Thymus (tissue), 11 donors: ENCODE results near the gene PLA2G7. TPM values are rescaled to one million over a fixed set of nuclear protein-coding genes. Genes with fewer than 3 reads are reported as not detected.
A peak's percentile ranks its signal among the peaks of the same experiment; 100 is the strongest.

Source experiments
- DNase-seq, 9 donors: peaks; one replicate each; pipeline ENCODE4 v3.0.0-alpha.2; 2013; ENCODE audit warnings: low spot score in 9 of 9, low read depth in 6 of 9, missing footprints in 1 of 9
- H3K27ac ChIP-seq, 2 donors: one replicate each; pipeline ENCODE4 v1.5.1; 2013; ENCODE audit warnings: control low read depth in 1 of 2, low read depth in 1 of 2, low read length in 1 of 2, mild to moderate bottlenecking in 1 of 2, moderate library complexity in 1 of 2
- H3K27me3 ChIP-seq, 2 donors: one replicate each; pipeline ENCODE4 v1.5.1; 2013; ENCODE audit warnings: low read length in 1 of 2; ENCODE audit not compliant: control insufficient read depth in 2 of 2, insufficient read depth in 1 of 2
- H3K36me3 ChIP-seq, 2 donors: one replicate each; pipeline ENCODE4 v1.5.1; 2013; ENCODE audit warnings: low read length in 1 of 2, mild to moderate bottlenecking in 1 of 2, moderate library complexity in 1 of 2; ENCODE audit not compliant: control insufficient read depth in 2 of 2, insufficient read depth in 2 of 2
- H3K4me1 ChIP-seq, 2 donors: one replicate each; pipeline ENCODE4 v1.5.1; 2013; ENCODE audit warnings: low read length in 2 of 2; ENCODE audit not compliant: control insufficient read depth in 2 of 2, insufficient read depth in 2 of 2
- H3K4me3 ChIP-seq, 2 donors: one replicate each; pipeline ENCODE4 v1.5.1; 2013; ENCODE audit warnings: low read length in 2 of 2, control low read depth in 1 of 2, mild to moderate bottlenecking in 1 of 2
- H3K9me3 ChIP-seq, 2 donors: one replicate each; pipeline ENCODE4 v1.5.1; 2013; ENCODE audit warnings: low read length in 1 of 2, mild to moderate bottlenecking in 1 of 2; ENCODE audit not compliant: control insufficient read depth in 2 of 2, insufficient read depth in 1 of 2
- whole genome bisulfite sequencing: extraction: QIAGEN DNeasy Blood & Tissue Kit; methylation state at CpG from one replicate; pipeline ENCODE4 v1.1.7; 2013; 5-methylcytosine and 5-hydroxymethylcytosine counted together
- polyA plus RNA-seq: library from polyadenylated mRNA; stranded (reverse); fragments of 200-250 nt; gene quantifications from one replicate; pipeline ENCODE4 v1.2.3, GENCODE V29; 2013
- total RNA-seq: library from RNA; stranded (reverse); fragments of 120-200 nt; gene quantifications from one replicate; pipeline ENCODE4 v1.2.4, GENCODE V29; 2013
- donor health status: healthy.

PLA2G7 gene
- total and polyA plus RNA-seq, 2 donors = 9.3 to 26.1 TPM

- no peak for DNase-seq
- Histone ChIP-seq H3K27me3 (no peaks in the 10 kb centered on the region), H3K4me1 (no peaks in the 10 kb centered on the region), H3K4me3 (no peak within 1 kb of the TSS), H3K36me3 (no peaks in the 10 kb centered on the region), H3K27ac (no peak within 1 kb of the TSS), H3K9me3 (peaks cover 0 to 9% of the 10 kb centered on the region in 2 donors)
- 95% methylated on average over 41 of the region's 41 CpGs for WGBS
Observed at GRCh38 chr6:46687619-46688097, 47.5 kb downstream of the PLA2G7 start, which contains the start of gene TDRD6. Gene TDRD6, plus strand, starts transcription at chr6:46687885. Its CDS starts 244 bp downstream, at chr6:46688129.

DNA sequence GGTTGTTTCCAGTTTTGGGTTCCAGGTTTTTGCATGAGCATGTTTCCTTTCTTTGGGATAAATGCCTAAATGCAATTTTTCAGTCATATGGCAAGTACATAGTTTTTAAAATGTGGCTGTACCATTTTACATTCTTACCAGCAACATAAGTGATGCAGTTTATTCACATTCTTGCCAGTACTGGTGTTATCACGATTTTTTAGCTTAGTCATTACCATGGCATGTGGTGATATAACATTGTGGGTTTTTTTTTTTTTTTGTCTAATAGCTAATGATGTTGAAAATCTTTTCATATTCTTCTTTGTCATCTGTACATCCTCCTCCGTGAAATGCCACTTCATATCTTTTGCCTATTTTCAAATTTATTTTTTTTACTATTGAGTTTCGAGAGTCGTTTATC, 50.4 kb downstream of the PLA2G7 start:
- DNase-seq = no peak
- 74% methylated on average over 4 of the region's 4 CpGs for WGBS

GRCh38 chr6:46677314-46677654, 57.9 kb downstream of the PLA2G7 start:
- H3K4me1 ChIP-seq = no peaks in the 10 kb centered on the region
- H3K27ac ChIP-seq = no peak overlapping the region
- 91% methylated on average over 4 of the region's 4 CpGs for WGBS
- DNase-seq = peak in 1 of 9 donors; percentile 2
- no peaks in the 10 kb centered on the region for H3K27me3 ChIP-seq
- H3K36me3 ChIP-seq = no peaks in the 10 kb centered on the region
- no peak overlapping the region for H3K4me3 ChIP-seq
- no peaks in the 10 kb centered on the region for H3K9me3 ChIP-seq

More for the DNA sequence above, 50.4 kb downstream of the PLA2G7 start:
- Histone ChIP-seq H3K27me3 (no peaks in the 10 kb centered on the region), H3K36me3 (no peaks in the 10 kb centered on the region), H3K9me3 (peaks cover 0 to 9% of the 10 kb centered on the region in 2 donors), H3K4me1 (no peaks in the 10 kb centered on the region), H3K4me3 (no peak overlapping the region), H3K27ac (no peak overlapping the region)

GRCh38 chr6:46676604-46677313, 58.4 kb downstream of the PLA2G7 start:
- no peaks in the 10 kb centered on the region for H3K36me3 ChIP-seq
- H3K27ac ChIP-seq = no peak overlapping the region
- no peaks in the 10 kb centered on the region for H3K9me3 ChIP-seq
- no peaks in the 10 kb centered on the region for H3K27me3 ChIP-seq
- H3K4me1 ChIP-seq = no peaks in the 10 kb centered on the region
- WGBS = 97% methylated on average over 6 of the region's 6 CpGs
- no peak for DNase-seq
- no peak overlapping the region for H3K4me3 ChIP-seq

DNA sequence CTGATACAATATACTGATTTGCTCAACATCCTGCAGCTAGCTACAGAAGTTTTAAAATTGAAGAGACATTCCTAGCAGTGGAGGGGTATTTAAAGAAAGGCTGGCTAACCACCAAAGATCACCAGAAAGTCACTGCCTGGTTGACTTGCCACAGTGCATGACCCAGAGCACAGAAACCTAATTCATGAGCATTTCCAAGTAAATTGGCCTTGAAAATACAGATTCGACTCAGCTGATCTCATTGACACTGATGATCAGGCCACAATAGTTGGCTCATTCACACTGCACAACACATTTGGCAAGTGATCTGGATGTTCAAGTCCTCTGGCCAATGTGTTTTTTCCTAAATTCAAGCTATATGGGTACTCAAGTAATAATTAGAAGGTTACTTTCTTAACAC, 60.8 kb downstream of the PLA2G7 start:
- no peaks in the 10 kb centered on the region for H3K27me3 ChIP-seq
- H3K4me1 ChIP-seq = no peaks in the 10 kb centered on the region
- no peak overlapping the region for H3K27ac ChIP-seq
- no peaks in the 10 kb centered on the region for H3K9me3 ChIP-seq
- H3K4me3 ChIP-seq = no peak overlapping the region
- 91% methylated on average over 1 of the region's 1 CpG for WGBS
- DNase-seq = no peak
- no peaks in the 10 kb centered on the region for H3K36me3 ChIP-seq

DNA sequence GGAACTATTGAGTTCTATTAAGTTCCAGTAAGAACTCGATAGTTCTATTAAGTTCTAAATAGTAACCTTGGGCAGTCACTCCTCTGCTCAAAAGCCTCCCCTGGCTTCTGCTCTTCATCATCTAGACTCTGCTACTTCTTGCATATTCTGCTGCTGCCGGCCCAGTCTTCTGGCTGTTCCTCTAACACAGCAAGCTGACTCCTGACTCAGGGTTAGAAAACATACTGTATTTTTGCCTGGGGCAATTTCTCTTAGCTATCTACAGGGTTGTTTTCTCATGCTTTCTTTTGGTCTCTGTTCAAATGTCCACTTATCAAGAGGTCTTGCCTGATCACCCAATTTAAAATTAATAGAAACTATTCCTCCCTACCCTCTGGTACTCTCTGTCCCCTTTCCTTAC, 67.8 kb downstream of the PLA2G7 start:
- H3K27me3 ChIP-seq = no peaks in the 10 kb centered on the region
- WGBS = 97% methylated on average over 2 of the region's 2 CpGs
- no peaks in the 10 kb centered on the region for H3K9me3 ChIP-seq
- no peaks in the 10 kb centered on the region for H3K36me3 ChIP-seq
- no peaks in the 10 kb centered on the region for H3K4me1 ChIP-seq
- no peak for DNase-seq
- H3K4me3 ChIP-seq = no peak overlapping the region
- no peak overlapping the region for H3K27ac ChIP-seq

- H3K36me3 ChIP-seq = no peaks in the 10 kb centered on the region
- no peak overlapping the region for H3K27ac ChIP-seq
- no peaks in the 10 kb centered on the region for H3K27me3 ChIP-seq
- no peak overlapping the region for H3K4me3 ChIP-seq
- no peaks in the 10 kb centered on the region for H3K9me3 ChIP-seq
- no peak for DNase-seq
- 93% methylated on average over 2 of the region's 2 CpGs for WGBS
- no peaks in the 10 kb centered on the region for H3K4me1 ChIP-seq
Observed at GRCh38 chr6:46661483-46661882, 73.7 kb downstream of the PLA2G7 start.

GRCh38 chr6:46657642-46658041, 77.5 kb downstream of the PLA2G7 start:
- no peak for DNase-seq
- H3K4me1 ChIP-seq = peaks cover 2 to 6% of the 10 kb centered on the region in 2 donors
- H3K27ac ChIP-seq = no peak overlapping the region
- H3K27me3 ChIP-seq = peaks cover 11 to 27% of the 10 kb centered on the region in 2 donors
- no peak overlapping the region for H3K4me3 ChIP-seq
- no peaks in the 10 kb centered on the region for H3K9me3 ChIP-seq
- no peaks in the 10 kb centered on the region for H3K36me3 ChIP-seq

DNA sequence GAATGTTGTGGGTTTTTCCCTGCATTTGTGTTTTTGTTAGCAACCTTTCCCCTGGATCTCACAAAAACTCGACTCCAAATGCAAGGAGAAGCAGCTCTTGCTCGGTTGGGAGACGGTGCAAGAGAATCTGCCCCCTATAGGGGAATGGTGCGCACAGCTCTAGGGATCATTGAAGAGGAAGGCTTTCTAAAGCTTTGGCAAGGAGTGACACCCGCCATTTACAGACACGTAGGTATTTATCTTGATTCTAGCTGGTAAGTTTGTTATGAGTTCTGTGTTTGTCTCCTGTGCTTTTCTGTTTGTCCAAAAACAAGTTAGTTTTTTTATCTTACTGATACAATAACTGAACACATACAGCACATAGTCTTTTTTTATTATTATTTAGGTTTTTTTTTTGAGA, 79.4 kb downstream of the PLA2G7 start:
- WGBS = 83% methylated on average over 6 of the region's 6 CpGs
- Histone ChIP-seq H3K4me3 (no peak overlapping the region), H3K9me3 (no peaks in the 10 kb centered on the region), H3K36me3 (no peaks in the 10 kb centered on the region), H3K4me1 (peaks cover 7 to 11% of the 10 kb centered on the region in 2 donors), H3K27me3 (peaks cover 13 to 35% of the 10 kb centered on the region in 2 donors), H3K27ac (no peak overlapping the region)
- DNase-seq = peak in 1 of 9 donors; percentile 6
